ENCODE measurements around the gene KLK14. TPM values are rescaled to one million over a fixed set of nuclear protein-coding genes. Genes with fewer than 3 reads are reported as not detected.
A peak's percentile ranks its signal among the peaks of the same experiment; 100 is the strongest.

Gene KLK14
- total RNA-seq, 1 experiment from 2014 or later = 0.76 TPM

DNA sequence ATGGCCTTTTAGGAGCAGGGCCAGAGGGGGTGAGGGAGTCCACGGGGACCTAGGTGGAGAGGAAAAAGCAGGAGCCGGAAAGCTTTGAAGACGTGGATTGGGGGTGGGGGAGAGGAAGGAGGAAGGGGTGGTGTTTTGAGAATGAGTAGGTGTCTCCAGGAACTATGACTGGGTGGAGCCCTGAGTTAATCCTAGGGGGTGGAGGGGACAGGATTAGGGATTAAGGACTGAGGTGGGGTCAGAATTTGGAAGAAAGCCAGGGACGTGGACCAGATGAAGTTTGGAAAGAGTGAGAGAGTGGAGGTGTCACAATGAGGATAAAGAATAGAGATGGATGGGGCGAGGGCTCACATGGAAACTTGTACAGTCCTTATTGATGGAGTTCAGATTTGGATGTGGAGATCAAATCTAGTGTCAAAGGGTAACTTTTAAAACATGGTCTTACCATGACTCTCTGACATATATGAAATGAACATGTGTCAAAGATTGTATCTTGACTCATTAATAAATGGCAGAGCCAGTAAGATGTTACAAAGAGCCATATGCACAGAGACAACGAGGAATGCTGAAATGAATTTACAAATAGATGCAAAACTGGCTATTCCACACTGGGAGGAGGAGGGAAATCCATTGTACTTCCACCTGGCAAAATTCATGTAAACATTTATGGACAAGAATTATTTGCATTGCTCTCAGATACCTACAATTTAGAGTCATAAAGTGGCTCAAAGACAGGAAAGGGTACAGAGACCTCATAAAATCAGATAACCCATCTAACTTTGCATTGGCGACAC, 16.1 kb downstream of the KLK14 start:
- Histone ChIP-seq H4K20me1 (ENCODE audit: insufficient read depth) (no peaks in the 10 kb centered on the region), H3K27ac (ENCODE audit: low read depth, low read length) (no peak overlapping the region), H3K27me3 (ENCODE audit: insufficient read depth, low read length) (no peaks in the 10 kb centered on the region), H2AFZ (ENCODE audit: low read depth, low read length, poor library complexity, severe bottlenecking) (no peak overlapping the region), H3K9ac (ENCODE audit: low read length) (no peak overlapping the region), H3K4me2 (ENCODE audit: low read length) (no peak overlapping the region), H3K4me3 (replicated peaks in 1 of 2; ENCODE audit: low read depth in 1 of 2, low read length in 2 of 2) (no peak overlapping the region), H3K79me2 (ENCODE audit: insufficient read depth, low read length) (no peaks in the 10 kb centered on the region), H3K9me3 (ENCODE audit: control insufficient read depth in 1 of 2, insufficient read depth in 1 of 2, low read depth in 1 of 2, low read length in 2 of 2) (no peaks in the 10 kb centered on the region), H3K36me3 (ENCODE audit: control insufficient read depth in 1 of 2, insufficient read depth in 2 of 2, low read length in 2 of 2) (no peaks in the 10 kb centered on the region), H3K9me2 (ENCODE audit: insufficient read depth) (no peaks in the 10 kb centered on the region), H3K4me1 (ENCODE audit: control insufficient read depth in 1 of 2, insufficient read depth in 2 of 2, low read length in 2 of 2) (peaks cover 9 to 28% of the 10 kb centered on the region in 2 experiments)
- ChIA-PET POLR2A (no interaction called here), CTCF (no interaction called here), RAD21 (ENCODE audit: low non-redundant PET in 1 of 2, low total read pairs in 2 of 2, uncharacterized antibody in 2 of 2, unreplicated experiment in 2 of 2) (no interaction called here)
- intact Hi-C loops (cut with micrococcal nuclease) = no loop called here
- TF ChIP-seq RAD21 (IDR thresholded peaks at IDR 0.05; ENCODE audit: low read depth) (no peak), SP1 (IDR thresholded peaks at IDR 0.05; ENCODE audit: low read depth) (no peak), YY1 (IDR thresholded peaks at IDR 0.05; ENCODE audit: extremely low read depth, insufficient replicate concordance, low read depth, low read length) (no peak)
- TF ChIP-seq, protein P1, sequence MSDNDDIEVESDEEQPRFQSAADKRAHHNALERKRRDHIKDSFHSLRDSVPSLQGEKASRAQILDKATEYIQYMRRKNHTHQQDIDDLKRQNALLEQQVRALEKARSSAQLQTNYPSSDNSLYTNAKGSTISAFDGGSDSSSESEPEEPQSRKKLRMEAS (IDR thresholded peaks at IDR 0.05) = no peak
- no peak for ATAC-seq
- no TSS peak for BruUV-seq (replicated peaks)
- DNase-seq (ENCODE audit: low read depth, low spot score) = no peak

DNA sequence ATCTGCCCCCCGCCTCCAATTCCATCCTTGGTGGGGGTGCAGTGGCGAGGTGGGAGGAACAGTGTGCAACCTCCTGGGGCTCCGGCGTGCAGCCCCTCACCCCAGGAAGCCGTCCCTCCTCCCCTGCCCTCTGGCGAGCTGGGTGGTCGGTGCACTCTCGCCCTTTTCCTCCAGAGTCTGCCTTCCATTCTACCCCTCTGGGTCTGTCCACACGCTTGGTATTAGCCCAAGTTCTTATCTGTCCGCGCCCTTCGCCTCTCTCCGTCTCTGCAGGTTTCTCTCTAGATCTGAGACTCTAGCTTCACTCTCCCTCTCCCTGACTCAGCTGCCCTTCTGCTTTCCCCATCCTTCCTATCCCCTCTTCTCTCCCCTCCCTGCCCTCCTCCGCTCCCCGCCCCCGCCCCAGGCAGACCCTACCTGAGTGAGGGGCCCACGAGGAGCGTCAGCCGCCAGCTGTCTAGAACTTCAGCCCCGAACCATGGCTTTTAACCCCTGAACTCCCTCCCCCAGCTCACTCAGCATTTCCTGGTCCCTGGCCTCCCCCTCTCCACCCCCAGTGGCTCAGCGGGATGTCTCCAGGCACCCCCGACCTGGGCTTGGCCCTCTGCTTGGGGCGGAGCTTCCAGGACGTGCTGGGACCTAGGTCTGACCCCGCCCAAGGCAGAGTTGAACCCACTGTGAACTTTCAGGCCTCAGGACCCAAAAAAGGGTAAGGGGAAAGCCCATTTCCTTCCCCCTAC, 17.3 kb downstream of the KLK14 start:
- no peaks in the 10 kb centered on the region for H4K20me1 ChIP-seq (ENCODE audit: insufficient read depth)
- ChIA-PET RAD21 (ENCODE audit: low non-redundant PET in 1 of 2, low total read pairs in 2 of 2, uncharacterized antibody in 2 of 2, unreplicated experiment in 2 of 2) (no interaction called here), CTCF (interaction anchor here (0.8 to 1.0 kb wide), 3 partner anchors 44 to 49 kb away, joined by 3 to 7 read pairs (median 4); no protein-coding TSS in a partner anchor), POLR2A (interaction anchor here (0.8 kb wide), 1 partner anchor 49 kb away, joined by 3 read pairs; no protein-coding TSS in a partner anchor)
- no TSS peak for BruUV-seq (replicated peaks)
- peak overlapping the region; percentile 43; the same call in 1 of the 2 replicates for H3K27ac ChIP-seq (ENCODE audit: low read depth, low read length)
- no peak for DNase-seq (ENCODE audit: low read depth, low spot score)
- H3K9me3 ChIP-seq (ENCODE audit: control insufficient read depth in 1 of 2, insufficient read depth in 1 of 2, low read depth in 1 of 2, low read length in 2 of 2) = no peaks in the 10 kb centered on the region
- H3K79me2 ChIP-seq (ENCODE audit: insufficient read depth, low read length) = no peaks in the 10 kb centered on the region
- H2AFZ ChIP-seq (ENCODE audit: low read depth, low read length, poor library complexity, severe bottlenecking) = no peak overlapping the region
- ATAC-seq = peak; percentile 46
- H3K4me2 ChIP-seq (ENCODE audit: low read length) = peak overlapping the region; percentile 74
- H3K9ac ChIP-seq (ENCODE audit: low read length) = peak overlapping the region; percentile 37
- H3K36me3 ChIP-seq (ENCODE audit: control insufficient read depth in 1 of 2, insufficient read depth in 2 of 2, low read length in 2 of 2) = no peaks in the 10 kb centered on the region
- no peaks in the 10 kb centered on the region for H3K27me3 ChIP-seq (ENCODE audit: insufficient read depth, low read length)
- peaks cover 9 to 28% of the 10 kb centered on the region in 2 experiments for H3K4me1 ChIP-seq (ENCODE audit: control insufficient read depth in 1 of 2, insufficient read depth in 2 of 2, low read length in 2 of 2)
- H3K4me3 ChIP-seq (replicated peaks in 1 of 2; ENCODE audit: low read depth in 1 of 2, low read length in 2 of 2) = peak overlapping the region; percentile 41 to 47
- no peaks in the 10 kb centered on the region for H3K9me2 ChIP-seq (ENCODE audit: insufficient read depth)
- intact Hi-C loops (cut with micrococcal nuclease) = no loop called here
- TF ChIP-seq, protein P2, sequence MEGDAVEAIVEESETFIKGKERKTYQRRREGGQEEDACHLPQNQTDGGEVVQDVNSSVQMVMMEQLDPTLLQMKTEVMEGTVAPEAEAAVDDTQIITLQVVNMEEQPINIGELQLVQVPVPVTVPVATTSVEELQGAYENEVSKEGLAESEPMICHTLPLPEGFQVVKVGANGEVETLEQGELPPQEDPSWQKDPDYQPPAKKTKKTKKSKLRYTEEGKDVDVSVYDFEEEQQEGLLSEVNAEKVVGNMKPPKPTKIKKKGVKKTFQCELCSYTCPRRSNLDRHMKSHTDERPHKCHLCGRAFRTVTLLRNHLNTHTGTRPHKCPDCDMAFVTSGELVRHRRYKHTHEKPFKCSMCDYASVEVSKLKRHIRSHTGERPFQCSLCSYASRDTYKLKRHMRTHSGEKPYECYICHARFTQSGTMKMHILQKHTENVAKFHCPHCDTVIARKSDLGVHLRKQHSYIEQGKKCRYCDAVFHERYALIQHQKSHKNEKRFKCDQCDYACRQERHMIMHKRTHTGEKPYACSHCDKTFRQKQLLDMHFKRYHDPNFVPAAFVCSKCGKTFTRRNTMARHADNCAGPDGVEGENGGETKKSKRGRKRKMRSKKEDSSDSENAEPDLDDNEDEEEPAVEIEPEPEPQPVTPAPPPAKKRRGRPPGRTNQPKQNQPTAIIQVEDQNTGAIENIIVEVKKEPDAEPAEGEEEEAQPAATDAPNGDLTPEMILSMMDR (IDR thresholded peaks at IDR 0.05 in 2 of 3, conservative IDR thresholded peaks at IDR 0.05 in 1 of 3; ENCODE audit: borderline replicate concordance in 1 of 3, insufficient read depth in 1 of 3, low read depth in 2 of 3, low read length in 2 of 3) = no peak
- no peak for TF ChIP-seq FOSL1 (IDR thresholded peaks at IDR 0.05; ENCODE audit: low read depth)
- TF ChIP-seq POLR2AphosphoS5 (IDR thresholded peaks at IDR 0.05; ENCODE audit: low read depth, low read length) = no peak
- no peak for TF ChIP-seq ZNF274 (IDR thresholded peaks at IDR 0.05; ENCODE audit: low read depth, low read length)
- TF ChIP-seq RAD21 (IDR thresholded peaks at IDR 0.05; ENCODE audit: low read depth) = no peak
- TF ChIP-seq EZH2phosphoT487 (IDR thresholded peaks at IDR 0.05; ENCODE audit: borderline replicate concordance) = no peak
- no peak for TF ChIP-seq EZH2 (IDR thresholded peaks at IDR 0.05)
- TF ChIP-seq TCF7L2 (IDR thresholded peaks at IDR 0.05; ENCODE audit: borderline replicate concordance, extremely low read depth, insufficient read depth, insufficient read length) = no peak
- TF ChIP-seq EGR1 (IDR thresholded peaks at IDR 0.05; ENCODE audit: low read depth) = no peak
- TF ChIP-seq SRF (IDR thresholded peaks at IDR 0.05; ENCODE audit: low read depth) = no peak
- TF ChIP-seq SP1 (IDR thresholded peaks at IDR 0.05; ENCODE audit: low read depth) = no peak
- no peak for TF ChIP-seq JUND (IDR thresholded peaks at IDR 0.05)
- no peak for TF ChIP-seq YY1 (IDR thresholded peaks at IDR 0.05; ENCODE audit: extremely low read depth, insufficient replicate concordance, low read depth, low read length)
- TF ChIP-seq, protein P3, sequence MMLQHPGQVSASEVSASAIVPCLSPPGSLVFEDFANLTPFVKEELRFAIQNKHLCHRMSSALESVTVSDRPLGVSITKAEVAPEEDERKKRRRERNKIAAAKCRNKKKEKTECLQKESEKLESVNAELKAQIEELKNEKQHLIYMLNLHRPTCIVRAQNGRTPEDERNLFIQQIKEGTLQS (IDR thresholded peaks at IDR 0.05) = no peak

All from HCT116 (cell line).